Hepatocyte (in vitro differentiated cells): ENCODE results near the gene MYBPH. TPM values are rescaled to one million over a fixed set of nuclear protein-coding genes. Genes with fewer than 3 reads are reported as not detected.
A peak's percentile ranks its signal among the peaks of the same experiment; 100 is the strongest.

Experiments used
- DNase-seq: peaks from one replicate; pipeline ENCODE4 v3.0.0-alpha.2; 2016; ENCODE audit warnings: low spot score
- H2AFZ ChIP-seq: fragments of 200-600 bp; sonication (generic); 2 replicates; pipeline ENCODE4 v1.6.0; 2016; ENCODE audit warnings: antibody characterized with exemption, mild to moderate bottlenecking
- H3K27ac ChIP-seq: fragments of 200-600 bp; sonication (generic); 2 replicates; pipeline ENCODE4 v1.5.1; 2016; ENCODE audit warnings: mild to moderate bottlenecking
- H3K27me3 ChIP-seq: fragments of 200-600 bp; sonication (generic); 2 replicates; pipeline ENCODE4 v1.6.1; 2016
- H3K36me3 ChIP-seq: fragments of 200-600 bp; sonication (generic); replicated peaks from 2 replicates; pipeline ENCODE4 v1.5.1; 2016; ENCODE audit warnings: low read depth; ENCODE audit not compliant: insufficient read depth
- H3K4me1 ChIP-seq: fragments of 200-600 bp; sonication (generic); 2 replicates; pipeline ENCODE4 v1.5.1; 2016; ENCODE audit warnings: mild to moderate bottlenecking, moderate library complexity; ENCODE audit not compliant: insufficient read depth
- H3K4me2 ChIP-seq: fragments of 200-600 bp; sonication (generic); 2 replicates; pipeline ENCODE4 v1.6.0; 2016
- H3K4me3 ChIP-seq: fragments of 200-600 bp; sonication (generic); 2 replicates; pipeline ENCODE4 v1.5.1; 2016; ENCODE audit warnings: mild to moderate bottlenecking
- H3K79me2 ChIP-seq: fragments of 200-600 bp; sonication (generic); 2 replicates; pipeline ENCODE4 v1.6.0; 2017; ENCODE audit warnings: mild to moderate bottlenecking
- H3K9me2 ChIP-seq: fragments of 200-600 bp; sonication (generic); replicated peaks from 2 replicates; pipeline ENCODE4 v1.6.0; 2017; ENCODE audit warnings: mild to moderate bottlenecking; ENCODE audit not compliant: insufficient read depth
- H3K9me3 ChIP-seq: fragments of 200-600 bp; sonication (generic); 2 replicates; pipeline ENCODE4 v1.5.1; 2016; ENCODE audit warnings: low read depth, mild to moderate bottlenecking
- H4K20me1 ChIP-seq: fragments of 200-600 bp; sonication (generic); 2 replicates; pipeline ENCODE4 v1.6.0; 2016; ENCODE audit warnings: mild to moderate bottlenecking; ENCODE audit not compliant: insufficient read depth, poor library complexity, severe bottlenecking
- CTCF ChIP-seq: fragments of 200-600 bp; sonication (generic); IDR thresholded peaks from 2 replicates; pipeline ENCODE4 v1.5.1; 2016; ENCODE audit warnings: antibody characterized with exemption, mild to moderate bottlenecking; ENCODE audit not compliant: poor library complexity
- EZH2 ChIP-seq: fragments of 200-600 bp; sonication (generic); IDR thresholded peaks from 2 replicates; pipeline ENCODE4 v1.6.1; 2016; ENCODE audit warnings: antibody characterized with exemption, mild to moderate bottlenecking, borderline replicate concordance
- EZH2phosphoT487 ChIP-seq: fragments of 200-600 bp; sonication (generic); IDR thresholded peaks from one replicate; pipeline ENCODE4 v1.6.1; 2018; ENCODE audit warnings: antibody characterized with exemption, mild to moderate bottlenecking, low read depth, moderate library complexity; ENCODE audit not compliant: unreplicated experiment, severe bottlenecking
- WGBS: methylation state at CpG from one replicate; pipeline ENCODE4 v1.1.6; 2016; ENCODE audit warnings: low lambda C conversion rate; ENCODE audit errors: missing lambda C conversion rate; 5-methylcytosine and 5-hydroxymethylcytosine counted together
- polyA plus RNA-seq: library from polyadenylated mRNA; unstranded; fragments of >200 nt; fragmentation: Nextera tagmentation; extraction: Ambion mirVana; gene quantifications from 2 replicates; pipeline ENCODE4 v1.2.1, GENCODE V29; 2016
- total RNA-seq: library from RNA; depleted of rRNA; stranded (reverse); fragments of >200 nt; gene quantifications from 2 replicates; pipeline ENCODE4 v1.2.3, GENCODE V29; 2014

MYBPH gene
- total and polyA plus RNA-seq, 2 experiments from 2014 or later = 0.70 TPM; not detected in 1

GRCh38 chr1:203158423-203158822 lies 17.2 kb downstream of the MYBPH start:
- no peak for DNase-seq
- TF ChIP-seq EZH2phosphoT487 = no peak
- no peak for TF ChIP-seq EZH2
- TF ChIP-seq CTCF = no peak
- H3K4me1 ChIP-seq = peaks cover 32% of the 10 kb centered on the region
- H3K36me3 ChIP-seq = no peaks in the 10 kb centered on the region
- H3K79me2 ChIP-seq = no peaks in the 10 kb centered on the region
- no peaks in the 10 kb centered on the region for H3K9me2 ChIP-seq
- no peaks in the 10 kb centered on the region for H3K9me3 ChIP-seq
- no peaks in the 10 kb centered on the region for H3K27me3 ChIP-seq
- no peak overlapping the region for H2AFZ ChIP-seq
- no peaks in the 10 kb centered on the region for H4K20me1 ChIP-seq
- WGBS = 97% methylated on average over 1 of the region's 1 CpG
- no peak overlapping the region for H3K27ac ChIP-seq
- H3K4me3 ChIP-seq = no peak overlapping the region
- H3K4me2 ChIP-seq = no peak overlapping the region

GRCh38 chr1:203156280-203156679 lies 19.3 kb downstream of the MYBPH start:
- 40% methylated on average over 1 of the region's 1 CpG for WGBS
- Histone ChIP-seq H2AFZ (no peak overlapping the region), H3K27ac (peak overlapping the region; percentile 57), H3K4me1 (peaks cover 44% of the 10 kb centered on the region), H3K79me2 (no peaks in the 10 kb centered on the region), H4K20me1 (no peaks in the 10 kb centered on the region), H3K9me2 (no peaks in the 10 kb centered on the region), H3K36me3 (no peaks in the 10 kb centered on the region), H3K4me2 (no peak overlapping the region), H3K9me3 (no peaks in the 10 kb centered on the region), H3K27me3 (no peaks in the 10 kb centered on the region), H3K4me3 (no peak overlapping the region)
- TF ChIP-seq EZH2phosphoT487 = no peak
- no peak for TF ChIP-seq CTCF
- no peak for TF ChIP-seq EZH2
- DNase-seq = no peak

GRCh38 chr1:203153989-203154821 lies 21.4 kb downstream of the MYBPH start:
- TF ChIP-seq EZH2 (no peak), CTCF (no peak), EZH2phosphoT487 (no peak)
- Histone ChIP-seq H3K36me3 (no peaks in the 10 kb centered on the region), H2AFZ (no peak overlapping the region), H4K20me1 (no peaks in the 10 kb centered on the region), H3K4me2 (no peak overlapping the region), H3K27ac (peak overlapping the region; percentile 61), H3K79me2 (no peaks in the 10 kb centered on the region), H3K27me3 (no peaks in the 10 kb centered on the region), H3K9me3 (no peaks in the 10 kb centered on the region), H3K9me2 (no peaks in the 10 kb centered on the region), H3K4me1 (peaks cover 44% of the 10 kb centered on the region), H3K4me3 (no peak overlapping the region)
- DNase-seq = no peak
- WGBS = 69% methylated on average over 13 of the region's 13 CpGs
